H1 (cell line): Measurements from ENCODE around the gene DOCK10. TPM values are rescaled to one million over a fixed set of nuclear protein-coding genes. Genes with fewer than 3 reads are reported as not detected.

Experiments
- CTCF ChIA-PET: fragments of 300-600 bp; sonication (Branson Sonifier 250); formaldehyde crosslinking; loops from one replicate; lab custom pipeline; 2021; ENCODE audit not compliant: partially characterized antibody; lab: Charles Lee
- POLR2A ChIA-PET: fragments of 300-600 bp; sonication (Branson Sonifier 250); formaldehyde crosslinking; loops from one replicate; lab custom pipeline; 2021; ENCODE audit warnings: inconsistent platforms; ENCODE audit not compliant: partially characterized antibody; lab: Charles Lee
- DNase-seq, 2 experiments: peaks; one replicate each; pipeline versions ENCODE4 v3.0.0 to v3.0.0-alpha.2; 2010 to 2022; ENCODE audit warnings: low spot score in 2 of 2, low read depth in 1 of 2, mixed read lengths in 1 of 2
- FAIRE-seq: peaks from 2 replicates; lab custom pipeline; 2011; peaks lifted over from hg19 to GRCh38; lab: Jason Lieb, UNC
- H2AFZ ChIP-seq: 2 replicates; pipeline ENCODE4 v1.8.1; 2012; ENCODE audit warnings: low read length, inconsistent platforms
- H2AK5ac ChIP-seq: 2 replicates; pipeline ENCODE4 v1.6.1; 2013; ENCODE audit warnings: low read depth, low read length
- H2BK120ac ChIP-seq: replicated peaks from 2 replicates; pipeline ENCODE3; 2013; ENCODE audit warnings: low read depth, low read length, inconsistent platforms
- H2BK12ac ChIP-seq: 2 replicates; pipeline ENCODE4 v1.6.1; 2013; ENCODE audit warnings: low read depth, low read length
- H2BK15ac ChIP-seq: 2 replicates; pipeline ENCODE4 v1.6.1; 2013; ENCODE audit warnings: low read length
- H2BK20ac ChIP-seq: 2 replicates; pipeline ENCODE4 v1.6.1; 2013; ENCODE audit warnings: low read length
- H2BK5ac ChIP-seq: 2 replicates; pipeline ENCODE4 v1.6.1; 2013; ENCODE audit warnings: low read depth, low read length
- H3K14ac ChIP-seq: 2 replicates; pipeline ENCODE4 v1.6.1; 2013; ENCODE audit warnings: inconsistent platforms; ENCODE audit not compliant: insufficient read length
- H3K18ac ChIP-seq: 2 replicates; pipeline ENCODE4 v1.6.1; 2013; ENCODE audit warnings: low read length; ENCODE audit errors: extremely low read depth
- H3K23ac ChIP-seq: 2 replicates; pipeline ENCODE4 v1.6.1; 2013; ENCODE audit warnings: inconsistent platforms; ENCODE audit not compliant: insufficient read length
- H3K23me2 ChIP-seq: 2 replicates; pipeline ENCODE4 v1.6.1; 2013; ENCODE audit warnings: low read depth, low read length
- H3K27ac ChIP-seq: 2 replicates; pipeline ENCODE4 v1.6.1; 2011; ENCODE audit warnings: low read depth, low read length, inconsistent platforms
- H3K27me3 ChIP-seq, 4 experiments: replicated peaks in 1 of 4; 1 replicate in 1 of 4; 2 replicates in 3 of 4; pipeline versions ENCODE4 v1.6.1 to v1.8.1; 2011 to 2013; ENCODE audit warnings: low read length in 3 of 4, mild to moderate bottlenecking in 3 of 4, inconsistent platforms in 2 of 4, mixed read lengths in 2 of 4, moderate library complexity in 1 of 4; ENCODE audit not compliant: control insufficient read depth in 3 of 4, insufficient read depth in 3 of 4; ENCODE audit errors: extremely low read depth in 1 of 4
- H3K36me3 ChIP-seq, 4 experiments: 2 replicates each; pipeline versions ENCODE4 v1.6.1 to v1.8.1; 2011 to 2013; ENCODE audit warnings: mild to moderate bottlenecking in 4 of 4, low read length in 3 of 4, moderate library complexity in 2 of 4, control low read depth in 1 of 4, inconsistent platforms in 1 of 4; ENCODE audit not compliant: insufficient read depth in 4 of 4, control insufficient read depth in 2 of 4
- H3K4ac ChIP-seq: replicated peaks from 2 replicates; pipeline ENCODE3; 2013; ENCODE audit warnings: low read length, low read depth, mixed read lengths, inconsistent platforms; ENCODE audit not compliant: insufficient read length
- H3K4me1 ChIP-seq, 4 experiments: replicated peaks in 1 of 4; 1 replicate in 1 of 4; 2 replicates in 3 of 4; pipeline versions ENCODE4 v1.6.1 to v1.8.1; 2011 to 2013; ENCODE audit warnings: low read length in 3 of 4, inconsistent platforms in 2 of 4, mixed read lengths in 1 of 4; ENCODE audit not compliant: insufficient read depth in 4 of 4, control insufficient read depth in 3 of 4
- H3K4me2 ChIP-seq, 2 experiments: 2 replicates each; pipeline versions ENCODE4 v1.6.1 to v1.8.1; 2011 to 2013; ENCODE audit warnings: low read depth in 2 of 2, low read length in 2 of 2, control low read depth in 1 of 2, inconsistent platforms in 1 of 2, mild to moderate bottlenecking in 1 of 2; ENCODE audit not compliant: insufficient read depth in 1 of 2
- H3K4me3 ChIP-seq, 4 experiments: fragments of 200-600, 300-600 bp in 1 of 4; sonication (generic), shearing (Covaris generic), sonication (Bioruptor Twin) in 1 of 4; 2 replicates each; pipeline versions ENCODE4 v1.5.1 to v1.8.1; 2011 to 2016; ENCODE audit warnings: low read length in 4 of 4, low read depth in 3 of 4, control low read depth in 2 of 4, inconsistent platforms in 2 of 4, mild to moderate bottlenecking in 2 of 4, mixed read lengths in 1 of 4, moderate library complexity in 1 of 4; ENCODE audit not compliant: insufficient read depth in 2 of 4; ENCODE audit errors: extremely low read depth in 1 of 4
- H3K56ac ChIP-seq: replicated peaks from 2 replicates; pipeline ENCODE3; 2013; ENCODE audit warnings: low read depth, mild to moderate bottlenecking, mixed read lengths, low read length, inconsistent platforms; ENCODE audit not compliant: insufficient read length
- H3K79me1 ChIP-seq: 2 replicates; pipeline ENCODE4 v1.6.1; 2013; ENCODE audit warnings: low read depth, low read length, control low read depth
- H3K79me2 ChIP-seq, 2 experiments: 2 replicates each; pipeline versions ENCODE4 v1.6.1 to v1.8.1; 2012 to 2013; ENCODE audit warnings: low read length in 2 of 2, mild to moderate bottlenecking in 2 of 2, inconsistent platforms in 1 of 2; ENCODE audit not compliant: insufficient read depth in 2 of 2, control insufficient read depth in 1 of 2
- H3K9ac ChIP-seq, 4 experiments: replicated peaks in 1 of 4; 1 replicate in 1 of 4; 2 replicates in 3 of 4; pipeline versions ENCODE4 v1.6.1 to v1.8.1; 2011 to 2013; ENCODE audit warnings: low read depth in 3 of 4, low read length in 3 of 4, control low read depth in 2 of 4, mild to moderate bottlenecking in 2 of 4, moderate library complexity in 2 of 4, inconsistent platforms in 1 of 4; ENCODE audit errors: extremely low read depth in 1 of 4
- H3K9me3 ChIP-seq, 2 experiments: 2 replicates each; pipeline versions ENCODE4 v1.6.1 to v1.8.1; 2012 to 2013; ENCODE audit warnings: mild to moderate bottlenecking in 2 of 2, moderate library complexity in 2 of 2, control low read depth in 1 of 2, inconsistent platforms in 1 of 2, low read depth in 1 of 2, low read length in 1 of 2, mixed read lengths in 1 of 2; ENCODE audit not compliant: insufficient read depth in 2 of 2
- H4K20me1 ChIP-seq, 2 experiments: replicated peaks in 1 of 2; 2 replicates each; pipeline versions ENCODE3 to v1.8.1; 2011 to 2013; ENCODE audit warnings: inconsistent platforms in 2 of 2, low read length in 2 of 2, mild to moderate bottlenecking in 1 of 2; ENCODE audit not compliant: insufficient read depth in 2 of 2, control insufficient read depth in 1 of 2
- H4K5ac ChIP-seq: 2 replicates; pipeline ENCODE4 v1.6.1; 2013; ENCODE audit warnings: low read length, low read depth, mixed read lengths, inconsistent platforms; ENCODE audit not compliant: insufficient read length
- H4K8ac ChIP-seq: 2 replicates; pipeline ENCODE4 v1.8.0; 2013; ENCODE audit warnings: mild to moderate bottlenecking, moderate library complexity, low read length, inconsistent platforms; ENCODE audit not compliant: insufficient read depth; ENCODE audit errors: extremely low read depth
- H4K91ac ChIP-seq: replicated peaks from 2 replicates; pipeline ENCODE3; 2013; ENCODE audit warnings: low read length, mixed read lengths, inconsistent platforms; ENCODE audit not compliant: insufficient read length
- CEBPB ChIP-seq: IDR thresholded peaks from 2 replicates; pipeline ENCODE4 v1.6.1; 2012; ENCODE audit warnings: low read depth, low read length
- CTBP2 ChIP-seq: IDR thresholded peaks from 2 replicates; pipeline ENCODE4 v1.7.0; 2011; ENCODE audit warnings: borderline replicate concordance, mild to moderate bottlenecking, moderate library complexity, mixed read lengths, low read length; ENCODE audit not compliant: insufficient read depth, insufficient read length
- GABPA ChIP-seq: IDR thresholded peaks from 2 replicates; pipeline ENCODE4 v1.6.1; 2011; ENCODE audit warnings: mild to moderate bottlenecking, low read length, moderate library complexity, borderline replicate concordance; ENCODE audit not compliant: insufficient read depth
- KDM1A ChIP-seq: fragments of 200-600, 300-600 bp; sonication (generic); IDR thresholded peaks from 2 replicates; pipeline ENCODE4 v1.7.1; 2016; ENCODE audit warnings: mild to moderate bottlenecking, low read length, borderline replicate concordance
- NANOG ChIP-seq: IDR thresholded peaks from 2 replicates; pipeline ENCODE4 v1.6.1; 2011; ENCODE audit warnings: low read length, low read depth, mild to moderate bottlenecking, inconsistent platforms; ENCODE audit not compliant: insufficient read depth, poor library complexity, severe bottlenecking
- POLR2AphosphoS5 ChIP-seq: IDR thresholded peaks from 2 replicates; pipeline ENCODE4 v1.6.1; 2011; ENCODE audit warnings: low read depth, low read length
- POU5F1 ChIP-seq: IDR thresholded peaks from 2 replicates; pipeline ENCODE4 v1.6.1; 2011; ENCODE audit warnings: low read depth, mild to moderate bottlenecking, low read length, moderate library complexity
- RNF2 ChIP-seq: fragments of 200-900, 300-1000 bp; sonication (generic); IDR thresholded peaks from 2 replicates; pipeline ENCODE4 v1.7.1; 2016; ENCODE audit warnings: borderline replicate concordance, low read depth, mild to moderate bottlenecking, antibody characterized with exemption, low read length; ENCODE audit not compliant: poor library complexity, severe bottlenecking; ENCODE audit errors: missing control alignments
- SIX5 ChIP-seq: IDR thresholded peaks from 2 replicates; pipeline ENCODE4 v1.6.1; 2011; ENCODE audit warnings: mild to moderate bottlenecking, low read depth, low read length
- SP1 ChIP-seq: IDR thresholded peaks from 2 replicates; pipeline ENCODE4 v1.6.1; 2011; ENCODE audit warnings: low read depth, low read length
- TBP ChIP-seq: IDR thresholded peaks from 2 replicates; pipeline ENCODE4 v1.6.1; 2011; ENCODE audit warnings: low read depth, low read length, improper control_type of control experiment
- TCF12 ChIP-seq: IDR thresholded peaks from 2 replicates; pipeline ENCODE4 v1.6.1; 2011; ENCODE audit warnings: low read depth, mild to moderate bottlenecking, low read length
- TEAD4 ChIP-seq: IDR thresholded peaks from 2 replicates; pipeline ENCODE4 v1.6.1; 2012; ENCODE audit warnings: low read depth, low read length, inconsistent platforms, mixed read lengths
- WGBS, 2 experiments: shearing (Covaris generic) in 1 of 2; methylation state at CpG; one replicate each; pipeline versions ENCODE4 v1.1.6 to v1.1.7; 2013 to 2015; ENCODE audit warnings: low lambda C conversion rate in 2 of 2, mixed read lengths in 2 of 2, inconsistent platforms in 1 of 2, low coverage in 1 of 2, missing lambda C conversion rate in 1 of 2; ENCODE audit not compliant: insufficient replicate concordance in 2 of 2, insufficient coverage in 1 of 2, insufficient read length in 1 of 2; ENCODE audit errors: extremely low coverage in 1 of 2, missing lambda C conversion rate in 1 of 2; 5-methylcytosine and 5-hydroxymethylcytosine counted together
- polyA plus RNA-seq, 7 experiments: library from polyadenylated mRNA; depleted of rRNA in 3 of 7; stranded (reverse) in 5 of 7; unstranded in 2 of 7; fragments of >200 nt in 5 of 7; fragments of 200-250 nt in 2 of 7; gene quantifications; 1 replicate in 5 of 7; 2 replicates in 1 of 7; 4 replicates in 1 of 7; pipeline versions ENCODE4 v1.2.1 to v1.2.3, GENCODE V29; 2011 to 2013; ENCODE audit warnings: missing spikeins in 2 of 7, mixed read lengths in 2 of 7
- total RNA-seq: library from RNA; stranded (reverse); fragmentation: NEBNext Ultra II Directional; extraction: Animal tissue kit (Norgen Biotek cat#: 25700); gene quantifications from 2 replicates; pipeline ENCODE4 v1.2.1, GENCODE V29; 2021
- TF ChIP-seq, protein P1 (sequence below): IDR thresholded peaks from 2 replicates; pipeline ENCODE4 v1.6.1; 2011; ENCODE audit warnings: low read length, improper control_type of control experiment

The DOCK10 gene
- total and polyA plus RNA-seq, 2 of the 8 experiments (the other 6 are each of a cell fraction or from before 2014, with no cell fraction given), result 0.33 to 1.6 TPM

DNA sequence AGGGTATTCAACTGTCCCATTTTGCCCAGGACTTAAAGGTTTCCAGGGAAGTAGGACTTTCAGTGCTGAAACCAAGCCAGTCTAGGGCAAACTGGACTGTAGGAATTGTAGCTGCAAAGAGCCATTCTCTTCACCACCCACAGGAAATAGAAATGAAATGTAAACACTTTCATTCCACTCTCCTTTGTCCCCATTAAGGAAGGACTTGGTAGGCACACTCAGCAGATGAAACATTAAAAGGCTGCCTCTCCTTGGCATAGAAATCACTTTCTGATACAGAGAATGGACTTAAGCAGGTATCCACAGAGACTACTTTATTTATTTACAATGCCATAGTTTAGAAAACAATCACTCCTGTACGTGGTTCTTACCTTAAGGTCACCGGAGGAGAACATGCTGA is 223.2 kb downstream of the DOCK10 start:
- Histone ChIP-seq H3K14ac (no peak overlapping the region), H2AFZ (no peak overlapping the region), H3K79me1 (no peaks in the 10 kb centered on the region), H3K4me3 (no peak overlapping the region), H2BK5ac (no peak overlapping the region), H3K4ac (no peak overlapping the region), H3K56ac (no peak overlapping the region), H4K91ac (no peak overlapping the region), H3K23ac (no peak overlapping the region), H2BK20ac (no peak overlapping the region), H3K23me2 (no peaks in the 10 kb centered on the region), H3K36me3 (no peaks in the 10 kb centered on the region), H3K9me3 (no peaks in the 10 kb centered on the region), H3K4me2 (no peak overlapping the region), H3K4me1 (no peaks in the 10 kb centered on the region), H4K20me1 (no peaks in the 10 kb centered on the region), H3K27ac (no peak overlapping the region), H2AK5ac (no peak overlapping the region), H3K18ac (no peak overlapping the region), H3K9ac (no peak overlapping the region), H2BK15ac (no peak overlapping the region), H2BK12ac (no peak overlapping the region), H4K8ac (no peak overlapping the region), H2BK120ac (no peak overlapping the region), H4K5ac (no peak overlapping the region), H3K79me2 (no peaks in the 10 kb centered on the region), H3K27me3 (no peaks in the 10 kb centered on the region)
- no peak for DNase-seq
- FAIRE-seq, result no peak
- ChIA-PET CTCF (interaction anchor here (0.8 to 1.3 kb wide), 2 partner anchors 40 to 46 kb away, joined by 3 read pairs; no protein-coding TSS in a partner anchor), POLR2A (no interaction called here)
- 89% methylated on average over 2 of the region's 2 CpGs; no CpG with 5 or more reads in 1 of the 2 experiments for WGBS, 2 experiments
- TF ChIP-seq SP1 (no peak), GABPA (no peak), CEBPB (no peak), SIX5 (no peak), RNF2 (no peak), CTBP2 (no peak), NANOG (no peak), TEAD4 (no peak), TCF12 (no peak), TBP (no peak), POLR2AphosphoS5 (no peak), KDM1A (no peak), POU5F1 (no peak)
- TF ChIP-seq, protein P1, sequence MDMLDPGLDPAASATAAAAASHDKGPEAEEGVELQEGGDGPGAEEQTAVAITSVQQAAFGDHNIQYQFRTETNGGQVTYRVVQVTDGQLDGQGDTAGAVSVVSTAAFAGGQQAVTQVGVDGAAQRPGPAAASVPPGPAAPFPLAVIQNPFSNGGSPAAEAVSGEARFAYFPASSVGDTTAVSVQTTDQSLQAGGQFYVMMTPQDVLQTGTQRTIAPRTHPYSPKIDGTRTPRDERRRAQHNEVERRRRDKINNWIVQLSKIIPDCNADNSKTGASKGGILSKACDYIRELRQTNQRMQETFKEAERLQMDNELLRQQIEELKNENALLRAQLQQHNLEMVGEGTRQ, result no peak
